NCI-H1694 (cell line): ENCODE results near the gene FANCE.

Experiments
- DNase-seq: peaks from one replicate; lab custom pipeline; 2025; lab: John Stamatoyannopoulos, UW

Gene FANCE

GRCh38 chr6:35486005-35486925 is 34.1 kb downstream of the FANCE start:
- DNase-seq, result no peak

- DNase-seq, result no peak
These were observed 35.7 kb downstream of the FANCE start for GRCh38 chr6:35487658-35488516.

GRCh38 chr6:35488517-35488862 is 36.4 kb downstream of the FANCE start:
- no peak for DNase-seq

GRCh38 chr6:35489066-35489465 is 36.9 kb downstream of the FANCE start:
- no peak for DNase-seq

GRCh38 chr6:35489995-35490791 is 38.1 kb downstream of the FANCE start:
- peak; percentile 54 for DNase-seq

- no peak for DNase-seq
These were observed 38.9 kb downstream of the FANCE start for GRCh38 chr6:35490821-35491557.

- no peak for DNase-seq
These were observed 39.6 kb downstream of the FANCE start for GRCh38 chr6:35491558-35492257.

- no peak for DNase-seq
These were observed 40.3 kb downstream of the FANCE start for GRCh38 chr6:35492258-35492973.

GRCh38 chr6:35492974-35493284 is 40.8 kb downstream of the FANCE start:
- no peak for DNase-seq

GRCh38 chr6:35493307-35493983 is 41.3 kb downstream of the FANCE start:
- no peak for DNase-seq

- no peak for DNase-seq
These were observed 42.0 kb downstream of the FANCE start for GRCh38 chr6:35494161-35494563.

GRCh38 chr6:35495258-35496035 is 43.3 kb downstream of the FANCE start:
- no peak for DNase-seq

- no peak for DNase-seq
These were observed 44.1 kb downstream of the FANCE start for GRCh38 chr6:35496036-35496840.

GRCh38 chr6:35496841-35497570 is 44.9 kb downstream of the FANCE start, which contains the start of gene TEAD3:
TEAD3 (minus strand) TSS chr6:35497079.
- no peak for DNase-seq

- DNase-seq, result no peak
These were observed 45.7 kb downstream of the FANCE start for GRCh38 chr6:35497571-35498421.

- no peak for DNase-seq
These were observed 46.4 kb downstream of the FANCE start for GRCh38 chr6:35498422-35499067.
